ENCODE measurements around the gene NXN.
"Not testable (repeated sequence)": the region's sequence is repeated elsewhere in the genome, so short reads cannot be mapped to it uniquely, and the experiment has no call there.

NXN gene

DNA sequence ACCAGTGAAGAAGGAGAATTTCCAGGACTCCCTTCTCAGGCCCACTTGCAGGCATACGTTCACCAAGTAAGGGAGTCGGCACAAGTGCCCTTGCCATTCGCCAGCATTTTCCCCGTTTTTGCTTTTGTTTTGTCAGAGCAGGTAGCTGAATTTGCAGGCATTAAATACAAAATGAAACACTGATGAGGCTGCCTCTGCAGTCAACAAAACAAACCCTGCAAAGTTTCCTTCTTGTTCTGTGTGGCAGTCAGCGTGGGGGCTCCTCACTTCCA, 205.3 kb downstream of the NXN start:
- Histone ChIP-seq H3K4me3 (replicated peaks; ENCODE audit: low read depth, low read length) (no peak overlapping the region), H3K27me3 (replicated peaks; ENCODE audit: control insufficient read depth, insufficient read depth, low read length) (no peaks in the 10 kb centered on the region), H3K36me3 (ENCODE audit: control insufficient read depth, insufficient read depth, low read length) (peaks cover 17% of the 10 kb centered on the region)
- DNase-seq (ENCODE audit: extremely low read depth, insufficient read length), result no peak
- TF ChIP-seq, protein P1, sequence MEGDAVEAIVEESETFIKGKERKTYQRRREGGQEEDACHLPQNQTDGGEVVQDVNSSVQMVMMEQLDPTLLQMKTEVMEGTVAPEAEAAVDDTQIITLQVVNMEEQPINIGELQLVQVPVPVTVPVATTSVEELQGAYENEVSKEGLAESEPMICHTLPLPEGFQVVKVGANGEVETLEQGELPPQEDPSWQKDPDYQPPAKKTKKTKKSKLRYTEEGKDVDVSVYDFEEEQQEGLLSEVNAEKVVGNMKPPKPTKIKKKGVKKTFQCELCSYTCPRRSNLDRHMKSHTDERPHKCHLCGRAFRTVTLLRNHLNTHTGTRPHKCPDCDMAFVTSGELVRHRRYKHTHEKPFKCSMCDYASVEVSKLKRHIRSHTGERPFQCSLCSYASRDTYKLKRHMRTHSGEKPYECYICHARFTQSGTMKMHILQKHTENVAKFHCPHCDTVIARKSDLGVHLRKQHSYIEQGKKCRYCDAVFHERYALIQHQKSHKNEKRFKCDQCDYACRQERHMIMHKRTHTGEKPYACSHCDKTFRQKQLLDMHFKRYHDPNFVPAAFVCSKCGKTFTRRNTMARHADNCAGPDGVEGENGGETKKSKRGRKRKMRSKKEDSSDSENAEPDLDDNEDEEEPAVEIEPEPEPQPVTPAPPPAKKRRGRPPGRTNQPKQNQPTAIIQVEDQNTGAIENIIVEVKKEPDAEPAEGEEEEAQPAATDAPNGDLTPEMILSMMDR (IDR thresholded peaks at IDR 0.05; ENCODE audit: insufficient read depth, low read length, poor library complexity, severe bottlenecking), result no peak

DNA sequence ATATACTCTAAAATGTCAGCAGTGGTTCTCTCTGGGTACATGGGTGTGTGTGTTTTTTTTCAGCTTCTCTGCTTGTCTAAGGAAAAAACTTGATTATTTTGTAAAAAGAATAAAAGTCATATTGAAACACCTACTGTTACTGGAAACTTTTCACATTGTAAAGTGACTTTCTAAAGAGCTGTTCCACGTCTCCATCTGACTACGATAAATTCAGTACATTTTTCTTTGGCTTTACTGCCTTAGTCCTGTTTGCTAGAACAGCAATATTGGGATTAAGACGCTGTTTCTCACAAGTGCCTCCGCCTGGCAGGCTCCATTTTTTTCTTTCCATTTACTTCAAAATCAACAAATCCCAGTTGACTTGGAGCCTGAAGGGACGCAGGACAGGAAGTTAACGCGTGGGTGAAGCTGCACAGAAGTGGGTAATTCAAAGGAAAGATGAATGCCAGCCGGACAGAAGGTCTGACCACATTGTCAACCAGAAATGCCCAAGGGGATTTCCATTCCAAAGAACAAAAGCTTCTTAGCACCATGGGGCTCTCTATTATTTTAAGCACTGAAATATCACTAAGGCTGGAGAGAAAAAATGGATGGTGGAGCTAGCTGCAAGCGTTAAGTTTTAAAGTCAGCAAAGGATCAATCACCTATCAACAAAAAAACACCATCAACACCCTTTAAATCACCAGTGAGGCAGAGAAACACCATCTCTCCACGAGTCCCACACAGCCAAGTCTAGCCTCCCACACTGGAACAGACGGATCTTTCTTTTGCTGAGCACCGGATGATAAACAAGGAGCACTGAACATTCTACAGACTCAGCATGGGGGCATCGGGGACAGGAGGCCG, 205.9 kb downstream of the NXN start:
- Histone ChIP-seq H3K36me3 (ENCODE audit: control insufficient read depth, insufficient read depth, low read length) (peaks cover 22% of the 10 kb centered on the region), H3K4me3 (replicated peaks; ENCODE audit: low read depth, low read length) (no peak overlapping the region), H3K27me3 (replicated peaks; ENCODE audit: control insufficient read depth, insufficient read depth, low read length) (no peaks in the 10 kb centered on the region)
- no peak for DNase-seq (ENCODE audit: extremely low read depth, insufficient read length)
- TF ChIP-seq, protein P1 (IDR thresholded peaks at IDR 0.05; ENCODE audit: insufficient read depth, low read length, poor library complexity, severe bottlenecking), result no peak

DNA sequence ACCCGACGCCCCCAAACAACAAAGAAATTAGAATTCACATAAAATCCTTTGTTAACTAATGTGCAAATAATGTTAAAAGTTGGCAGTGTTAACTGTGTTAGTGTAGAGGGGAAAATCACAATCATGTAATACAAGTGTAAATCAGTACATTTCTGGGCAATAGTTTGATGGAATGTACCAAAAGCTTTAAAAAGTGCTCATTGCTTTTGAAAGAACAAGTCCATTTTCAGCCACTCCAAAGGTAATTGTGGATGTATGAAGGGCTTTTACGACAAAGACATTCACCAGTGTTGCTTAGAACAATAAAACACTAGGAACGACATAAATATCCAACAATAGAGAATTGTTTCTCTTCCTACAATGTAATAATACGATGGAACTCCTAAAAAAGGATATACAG, 206.6 kb downstream of the NXN start:
- no peaks in the 10 kb centered on the region for H3K27me3 ChIP-seq (replicated peaks; ENCODE audit: control insufficient read depth, insufficient read depth, low read length)
- no peak overlapping the region for H3K4me3 ChIP-seq (replicated peaks; ENCODE audit: low read depth, low read length)
- H3K36me3 ChIP-seq (ENCODE audit: control insufficient read depth, insufficient read depth, low read length), result peaks cover 22% of the 10 kb centered on the region
- TF ChIP-seq, protein P1 (IDR thresholded peaks at IDR 0.05; ENCODE audit: insufficient read depth, low read length, poor library complexity, severe bottlenecking), result no peak
- no peak for DNase-seq (ENCODE audit: extremely low read depth, insufficient read length)

DNA sequence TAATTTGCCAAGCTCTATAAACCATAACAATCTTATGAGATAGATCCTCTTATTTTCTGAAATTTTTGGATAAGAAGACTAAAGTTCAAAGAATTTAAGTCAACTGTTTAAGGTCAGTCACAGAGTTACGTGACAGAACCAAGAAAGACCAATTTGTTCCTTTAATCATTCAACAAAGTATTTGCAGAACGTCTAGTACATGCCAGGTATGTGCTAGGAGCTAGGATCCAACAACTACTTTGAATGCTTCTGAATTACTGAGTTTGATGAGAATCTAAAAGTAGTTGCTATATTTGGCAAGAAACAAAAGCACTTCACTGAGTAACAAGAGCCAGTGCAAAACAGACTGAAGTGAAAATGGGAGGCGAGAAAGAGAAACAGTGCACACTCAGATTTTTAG, 212.5 kb downstream of the NXN start:
- Histone ChIP-seq H3K4me3 (replicated peaks; ENCODE audit: low read depth, low read length) (no peak overlapping the region), H3K27me3 (replicated peaks; ENCODE audit: control insufficient read depth, insufficient read depth, low read length) (no peaks in the 10 kb centered on the region), H3K36me3 (ENCODE audit: control insufficient read depth, insufficient read depth, low read length) (peaks cover 9% of the 10 kb centered on the region)
- no peak for DNase-seq (ENCODE audit: extremely low read depth, insufficient read length)
- TF ChIP-seq, protein P1 (IDR thresholded peaks at IDR 0.05; ENCODE audit: insufficient read depth, low read length, poor library complexity, severe bottlenecking), result no peak

DNA sequence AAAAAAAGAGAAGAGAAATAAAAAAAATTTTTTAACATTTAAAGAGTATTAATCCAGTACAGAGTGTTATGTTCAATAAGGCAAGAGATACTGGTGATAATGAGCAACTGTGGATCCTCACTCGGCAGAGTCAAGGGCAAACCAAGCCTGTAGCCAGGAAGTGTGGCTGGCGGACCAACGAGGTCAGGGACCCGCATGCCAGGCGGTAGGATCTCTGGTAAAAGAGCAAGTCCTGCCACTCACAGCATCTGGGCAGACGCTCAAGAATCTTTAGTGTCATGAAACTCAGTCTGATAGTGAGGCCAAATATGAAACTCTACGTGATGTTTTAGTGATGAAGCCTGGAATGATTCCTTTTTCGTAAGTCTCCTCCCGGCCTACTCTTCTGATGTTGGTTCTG, 219.2 kb downstream of the NXN start:
- Histone ChIP-seq H3K36me3 (ENCODE audit: control insufficient read depth, insufficient read depth, low read length) (peaks cover 7% of the 10 kb centered on the region), H3K4me3 (replicated peaks; ENCODE audit: low read depth, low read length) (no peak overlapping the region), H3K27me3 (replicated peaks; ENCODE audit: control insufficient read depth, insufficient read depth, low read length) (no peaks in the 10 kb centered on the region)
- TF ChIP-seq, protein P1 (IDR thresholded peaks at IDR 0.05; ENCODE audit: insufficient read depth, low read length, poor library complexity, severe bottlenecking), result no peak
- DNase-seq (ENCODE audit: extremely low read depth, insufficient read length), result no peak

DNA sequence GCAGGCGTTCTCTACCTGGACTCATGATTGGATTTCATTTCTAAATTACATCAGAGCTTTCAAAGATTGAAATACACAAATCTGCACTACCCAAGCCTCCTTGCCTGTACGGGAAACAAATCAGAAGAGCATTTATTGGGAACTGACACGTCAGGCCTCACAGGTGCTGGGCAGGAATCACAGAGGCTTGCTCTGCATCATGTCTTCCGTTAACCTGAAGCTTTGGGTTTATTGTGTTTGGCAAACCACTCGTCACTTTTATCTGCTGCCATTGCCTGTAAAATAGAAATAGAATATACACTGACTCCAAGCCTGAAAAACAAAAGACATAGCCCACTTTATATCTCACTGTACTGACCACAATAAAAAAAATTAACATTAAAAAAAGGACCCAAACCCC, 219.6 kb downstream of the NXN start:
- peaks cover 7% of the 10 kb centered on the region for H3K36me3 ChIP-seq (ENCODE audit: control insufficient read depth, insufficient read depth, low read length)
- H3K4me3 ChIP-seq (replicated peaks; ENCODE audit: low read depth, low read length), result no peak overlapping the region
- H3K27me3 ChIP-seq (replicated peaks; ENCODE audit: control insufficient read depth, insufficient read depth, low read length), result no peaks in the 10 kb centered on the region
- DNase-seq (ENCODE audit: extremely low read depth, insufficient read length), result no peak
- TF ChIP-seq, protein P1 (IDR thresholded peaks at IDR 0.05; ENCODE audit: insufficient read depth, low read length, poor library complexity, severe bottlenecking), result no peak

DNA sequence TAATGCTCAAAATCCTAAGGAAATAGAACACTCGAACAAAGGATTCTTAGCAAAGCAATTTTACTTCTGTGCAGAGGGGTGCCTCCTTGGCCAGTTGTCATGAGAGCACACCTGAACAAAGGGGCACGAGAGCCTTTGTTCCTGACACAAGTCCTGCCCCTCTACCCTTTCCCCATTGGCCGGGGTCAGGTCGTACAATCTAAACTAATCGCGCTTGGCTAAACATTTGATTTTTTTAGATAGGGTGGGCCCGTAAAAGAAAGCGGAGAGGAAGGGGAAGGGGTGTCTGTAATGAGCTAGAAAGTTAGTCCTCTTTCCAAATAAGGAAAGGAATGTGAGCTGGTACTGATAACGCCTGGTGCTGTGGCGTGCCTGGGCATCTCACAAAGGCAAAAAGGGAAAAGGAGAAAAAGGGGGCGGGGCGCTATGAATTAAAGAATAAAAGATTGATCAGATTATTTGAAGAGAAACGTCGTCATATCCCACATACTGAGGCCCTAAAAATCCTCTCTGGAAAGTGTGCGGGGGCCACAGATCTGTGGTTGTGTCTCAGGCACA, 223.5 kb downstream of the NXN start:
- H3K4me3 ChIP-seq (replicated peaks; ENCODE audit: low read depth, low read length); H3K27me3 ChIP-seq (replicated peaks; ENCODE audit: control insufficient read depth, insufficient read depth, low read length); H3K36me3 ChIP-seq (ENCODE audit: control insufficient read depth, insufficient read depth, low read length); DNase-seq (ENCODE audit: extremely low read depth, insufficient read length): not testable (repeated sequence)

DNA sequence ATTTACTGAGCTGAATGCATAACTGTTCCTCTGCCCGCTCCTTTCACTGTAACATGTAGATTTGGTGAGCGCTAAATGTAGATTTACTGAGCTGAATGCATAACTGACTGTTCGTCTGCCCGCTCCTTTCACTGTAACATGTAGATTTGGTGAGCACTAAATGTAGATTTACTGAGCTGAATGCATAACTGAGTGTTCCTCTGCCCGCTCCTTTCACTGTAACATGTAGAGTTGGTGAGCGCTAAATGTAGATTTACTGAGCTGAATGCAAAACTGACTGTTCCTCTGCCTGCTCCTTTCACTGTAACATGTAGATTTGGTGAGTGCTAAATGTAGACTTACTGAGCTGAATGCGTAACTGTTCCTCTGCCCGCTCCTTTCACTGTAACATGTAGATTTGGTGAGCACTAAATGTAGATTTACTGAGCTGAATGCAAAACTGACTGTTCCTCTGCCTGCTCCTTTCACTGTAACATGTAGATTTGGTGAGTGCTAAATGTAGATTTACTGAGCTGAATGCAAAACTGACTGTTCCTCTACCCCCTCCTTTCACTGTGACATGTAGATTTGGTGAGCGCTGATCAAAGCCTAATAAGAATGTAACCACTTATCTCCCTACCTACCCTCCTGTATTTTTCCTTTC, 224.1 kb downstream of the NXN start:
- H3K36me3 ChIP-seq (ENCODE audit: control insufficient read depth, insufficient read depth, low read length); H3K27me3 ChIP-seq (replicated peaks; ENCODE audit: control insufficient read depth, insufficient read depth, low read length); H3K4me3 ChIP-seq (replicated peaks; ENCODE audit: low read depth, low read length); DNase-seq (ENCODE audit: extremely low read depth, insufficient read length): not testable (repeated sequence)
